Left lung (tissue), 10 donors: ENCODE measurements around the gene RPL6. TPM values are rescaled to one million over a fixed set of nuclear protein-coding genes. Genes with fewer than 3 reads are reported as not detected.

ENCODE experiments used
- ATAC-seq: fragments of 200-7000 bp; cut with Tn5 transposase; one replicate; pipeline ENCODE4 v1.9.1; 2020; ENCODE audit warnings: moderate library complexity
- DNase-seq, 4 donors: peaks; one replicate each; pipeline ENCODE4 v3.0.0-alpha.2; 2013 to 2020
- H3K27ac ChIP-seq, 2 donors: fragments of 200-600 bp; sonication (generic) in 1 of 2; one replicate each; pipeline versions ENCODE4 v1.5.0 to v1.8.0; 2020 to 2021
- H3K27me3 ChIP-seq, 2 donors: fragments of 200-600 bp; sonication (generic) in 1 of 2; one replicate each; pipeline versions ENCODE4 v1.5.0 to v1.8.0; 2020 to 2021
- H3K36me3 ChIP-seq, 2 donors: fragments of 200-600 bp; sonication (generic) in 1 of 2; one replicate each; pipeline versions ENCODE4 v1.5.0 to v1.8.0; 2020 to 2021
- H3K4me1 ChIP-seq, 2 donors: fragments of 200-600 bp; one replicate each; pipeline ENCODE4 v1.8.0; 2021
- H3K4me3 ChIP-seq, 2 donors: fragments of 200-600 bp; sonication (generic) in 1 of 2; one replicate each; pipeline versions ENCODE4 v1.5.0 to v1.8.0; 2020 to 2021; ENCODE audit warnings: mild to moderate bottlenecking in 1 of 2
- H3K9me3 ChIP-seq, 2 donors: fragments of 200-600 bp; sonication (generic) in 1 of 2; one replicate each; pipeline versions ENCODE4 v1.5.0 to v1.8.0; 2020 to 2021
- CTCF ChIP-seq, 2 donors: fragments of 200-600 bp; sonication (generic) in 1 of 2; IDR thresholded peaks; one replicate each; pipeline versions ENCODE4 v1.5.0 to v1.8.0; 2021; ENCODE audit warnings: antibody characterized with exemption in 2 of 2
- intact Hi-C, 2 donors: fragments of 100-400 bp; cut with DNase I; formaldehyde crosslinking; loops; one replicate each; pipeline versions ENCODE4 v1.11.2 to v1.14.2; 2022
- polyA plus RNA-seq, 6 donors: library from polyadenylated mRNA; unstranded; fragments of 120-200 nt; gene quantifications; one replicate each; pipeline ENCODE4 v1.2.1, GENCODE V29; 2013; ENCODE audit not compliant: insufficient read length in 6 of 6
- total RNA-seq, 2 donors: library from RNA; stranded (reverse); fragmentation: NEBNext Ultra II Directional; extraction: Animal tissue kit (Norgen Biotek cat#: 25700); gene quantifications; one replicate each; pipeline ENCODE4 v1.2.1, GENCODE V29; 2021
- donor health status: DM: no; HTN: yes; CAD: no.
- donor health status: DM: no; HTN: no; CAD: no.

RPL6 gene
- total and polyA plus RNA-seq, 8 donors, result 954 to 2,888 (median 2,613) TPM

DNA sequence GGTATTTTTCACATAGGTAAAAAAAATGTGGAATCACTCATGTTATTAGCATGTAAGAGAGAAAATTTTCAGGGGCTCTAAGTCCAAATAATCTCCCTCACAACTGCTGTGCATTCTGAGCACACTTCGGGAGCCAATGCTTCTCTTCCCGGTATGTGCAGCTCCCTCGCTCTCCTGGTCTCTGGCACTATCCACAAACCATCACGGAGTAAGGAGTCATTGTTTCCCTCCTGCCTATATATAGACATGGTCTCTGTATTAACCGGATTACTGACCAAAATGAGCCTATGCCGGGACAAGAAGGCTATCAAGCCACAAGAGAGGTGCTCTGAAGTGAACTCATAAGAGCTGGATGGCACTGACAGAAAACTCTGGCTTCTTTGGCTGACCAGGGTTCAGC, 40.5 kb downstream of the RPL6 start:
- DNase-seq, result no peak
- ATAC-seq, result no peak
- no peak overlapping the region for H3K4me3 ChIP-seq
- intact Hi-C loops, result no loop called here
- H3K27ac ChIP-seq, result no peak overlapping the region
- H3K36me3 ChIP-seq, result no peaks in the 10 kb centered on the region
- no peaks in the 10 kb centered on the region for H3K4me1 ChIP-seq
- H3K27me3 ChIP-seq, result no peaks in the 10 kb centered on the region
- no peak for TF ChIP-seq CTCF (IDR thresholded peaks at IDR 0.05)
- no peaks in the 10 kb centered on the region for H3K9me3 ChIP-seq

GRCh38 chr12:112367965-112368364, 41.4 kb downstream of the RPL6 start:
- ATAC-seq, result no peak
- Histone ChIP-seq H3K4me3 (no peak overlapping the region), H3K4me1 (no peaks in the 10 kb centered on the region), H3K27ac (no peak overlapping the region), H3K9me3 (no peaks in the 10 kb centered on the region), H3K27me3 (no peaks in the 10 kb centered on the region), H3K36me3 (no peaks in the 10 kb centered on the region)
- no peak for DNase-seq
- intact Hi-C loops, result no loop called here
- no peak for TF ChIP-seq CTCF (IDR thresholded peaks at IDR 0.05)

DNA sequence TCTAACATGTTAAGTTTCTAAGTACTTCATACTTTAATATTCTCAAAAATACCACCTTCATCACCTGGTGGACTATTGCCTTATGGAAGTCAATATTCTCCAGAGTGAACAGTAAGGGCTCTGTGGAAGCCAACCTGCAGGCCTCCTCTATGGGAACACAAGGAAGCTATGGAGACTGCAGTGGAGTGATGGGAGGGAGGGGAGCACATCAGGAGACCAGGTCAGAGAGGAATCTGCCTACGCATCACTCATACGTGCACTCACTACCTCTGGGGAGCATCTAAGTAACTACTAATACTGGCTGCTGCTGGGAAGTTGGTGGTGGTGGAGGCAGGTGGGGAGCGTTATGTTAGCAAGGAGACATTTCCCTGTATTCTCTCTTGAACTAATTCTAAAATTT, 47.1 kb downstream of the RPL6 start:
- ATAC-seq (no peak), DNase-seq (no peak)
- H3K4me3 ChIP-seq, result no peak overlapping the region
- no peaks in the 10 kb centered on the region for H3K9me3 ChIP-seq
- intact Hi-C loops, result no loop called here
- no peak overlapping the region for H3K27ac ChIP-seq
- no peaks in the 10 kb centered on the region for H3K27me3 ChIP-seq
- no peaks in the 10 kb centered on the region for H3K36me3 ChIP-seq
- no peak for TF ChIP-seq CTCF (IDR thresholded peaks at IDR 0.05)
- H3K4me1 ChIP-seq, result no peaks in the 10 kb centered on the region

GRCh38 chr12:112361271-112361670, 48.1 kb downstream of the RPL6 start:
- H3K4me1 ChIP-seq, result no peaks in the 10 kb centered on the region
- no peak for ATAC-seq
- intact Hi-C loops, result no loop called here
- no peaks in the 10 kb centered on the region for H3K27me3 ChIP-seq
- DNase-seq, result no peak
- no peak for TF ChIP-seq CTCF (IDR thresholded peaks at IDR 0.05)
- H3K27ac ChIP-seq, result no peak overlapping the region
- H3K36me3 ChIP-seq, result no peaks in the 10 kb centered on the region
- H3K4me3 ChIP-seq, result no peak overlapping the region
- H3K9me3 ChIP-seq, result no peaks in the 10 kb centered on the region

DNA sequence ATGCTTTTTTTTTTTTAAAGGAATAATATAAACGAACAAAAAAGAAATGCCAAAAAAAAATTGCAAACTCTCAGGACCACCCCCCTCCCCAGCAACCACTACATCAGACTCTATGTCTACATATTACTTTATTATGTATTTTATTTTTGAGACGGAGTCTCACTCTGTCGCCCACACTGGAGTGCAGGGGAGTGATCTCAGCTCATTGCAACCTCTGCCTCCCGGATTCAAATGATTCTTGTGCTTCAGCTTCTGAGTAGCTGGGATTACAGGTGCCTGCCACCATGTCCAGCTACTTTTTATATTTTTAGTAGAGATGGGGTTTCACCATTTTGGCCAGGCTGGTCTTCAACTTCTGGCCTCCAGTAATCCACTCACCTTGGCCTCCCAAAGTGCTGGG, 50.1 kb downstream of the RPL6 start:
- Histone ChIP-seq H3K4me1 (no peaks in the 10 kb centered on the region), H3K27ac (no peak overlapping the region), H3K4me3 (no peak overlapping the region), H3K36me3 (no peaks in the 10 kb centered on the region), H3K9me3 (no peaks in the 10 kb centered on the region), H3K27me3 (no peaks in the 10 kb centered on the region)
- intact Hi-C loops, result no loop called here
- TF ChIP-seq CTCF (IDR thresholded peaks at IDR 0.05), result no peak
- ATAC-seq (no peak), DNase-seq (no peak)
